Psoas muscle (tissue), 8 donors: ENCODE measurements around the gene CAPN7. TPM values are rescaled to one million over a fixed set of nuclear protein-coding genes. Genes with fewer than 3 reads are reported as not detected.

ENCODE experiments used
- ATAC-seq, 4 donors: fragments of 200-7000 bp; cut with Tn5 transposase; one replicate each; pipeline ENCODE4 v1.9.1; 2020; ENCODE audit warnings: moderate library complexity in 3 of 4, mild to moderate bottlenecking in 2 of 4
- DNase-seq, 2 donors: peaks; one replicate each; pipeline ENCODE4 v3.0.0-alpha.2; 2020
- H3K27ac ChIP-seq: fragments of 200-600 bp; one replicate; pipeline ENCODE4 v1.8.0; 2022
- H3K27me3 ChIP-seq, 3 donors: fragments of 200-600 bp in 1 of 3; one replicate each; pipeline versions ENCODE4 v1.6.1 to v1.8.0; 2013 to 2022; ENCODE audit warnings: low read length in 2 of 3, mild to moderate bottlenecking in 2 of 3, moderate library complexity in 1 of 3; ENCODE audit not compliant: insufficient read depth in 3 of 3
- H3K36me3 ChIP-seq, 2 donors: fragments of 200-600 bp in 1 of 2; one replicate each; pipeline versions ENCODE4 v1.6.1 to v1.8.0; 2013 to 2022; ENCODE audit warnings: low read depth in 1 of 2, mild to moderate bottlenecking in 1 of 2, moderate library complexity in 1 of 2; ENCODE audit not compliant: insufficient read depth in 1 of 2
- H3K4me1 ChIP-seq: fragments of 200-600 bp; one replicate; pipeline ENCODE4 v1.8.0; 2022
- H3K4me3 ChIP-seq: fragments of 200-600 bp; one replicate; pipeline ENCODE4 v1.8.0; 2022; ENCODE audit warnings: mild to moderate bottlenecking
- H3K9me3 ChIP-seq: fragments of 200-600 bp; one replicate; pipeline ENCODE4 v1.8.0; 2022
- CTCF ChIP-seq: fragments of 200-600 bp; IDR thresholded peaks from one replicate; pipeline ENCODE4 v1.8.0; 2022; ENCODE audit warnings: antibody characterized with exemption
- WGBS, 3 donors: extraction: QIAGEN DNeasy Blood & Tissue Kit; methylation state at CpG; one replicate each; pipeline versions ENCODE4 v1.1.6 to v1.1.7; 2013; 5-methylcytosine and 5-hydroxymethylcytosine counted together
- intact Hi-C, 2 donors: fragments of 100-400 bp; cut with DNase I; formaldehyde crosslinking; loops; one replicate each; pipeline versions ENCODE4 v1.11.0 to v1.14.2; 2022
- polyA plus RNA-seq, 3 donors: library from polyadenylated mRNA; stranded (reverse); fragments of 200-250 nt; gene quantifications; one replicate each; pipeline ENCODE4 v1.2.3, GENCODE V29; 2013
- total RNA-seq, 4 donors: library from RNA; stranded (reverse); fragmentation: NEBNext Ultra II Directional in 2 of 4; extraction: Animal tissue kit (Norgen Biotek cat#: 25700) in 2 of 4; gene quantifications; one replicate each; pipeline versions ENCODE4 v1.2.1 to v1.2.4, GENCODE V29; 2021 to 2023
- donor health status: healthy with polysubstance abuse.
- donor health status: DM: no; HTN: no; CAD: no; lungs with moderate emphysema.
- donor health status: Bipolar disorder and iron deficiency.
- donor health status: healthy.
- donor health status: DM: yes; HTN: yes; CAD: no.
- donor health status: DM: no; HTN: no; CAD: no.
- donor health status: DM: no; HTN: no; CAD: no.
- donor health status: DM: yes; HTN: yes; CAD: no.

Gene CAPN7
- total and polyA plus RNA-seq, 7 donors = 15.2 to 42.7 (median 26.8) TPM

GRCh38 chr3:15172806-15173205 lies 33.2 kb upstream of the CAPN7 start:
- Histone ChIP-seq H3K4me3 (no peak overlapping the region), H3K9me3 (no peaks in the 10 kb centered on the region), H3K4me1 (no peaks in the 10 kb centered on the region), H3K36me3 (no peaks in the 10 kb centered on the region), H3K27ac (no peak overlapping the region), H3K27me3 (peaks cover 0 to 4% (median 2%) of the 10 kb centered on the region in 3 donors)
- DNase-seq (no peak), ATAC-seq (no peak)
- no peak for TF ChIP-seq CTCF
- intact Hi-C loops = no loop called here
- WGBS, 3 donors = 57 to 74% (median 59%) methylated on average over 1 of the region's 1 CpG

GRCh38 chr3:15174953-15175352 lies 31.1 kb upstream of the CAPN7 start:
- no peaks in the 10 kb centered on the region for H3K9me3 ChIP-seq
- intact Hi-C loops = no loop called here
- H3K27ac ChIP-seq = no peak overlapping the region
- H3K27me3 ChIP-seq = peaks cover 0 to 4% (median 2%) of the 10 kb centered on the region in 3 donors
- 69 to 85% (median 72%) methylated on average over 8 of the region's 8 CpGs for WGBS, 3 donors
- no peaks in the 10 kb centered on the region for H3K4me1 ChIP-seq
- no peak for ATAC-seq
- no peak overlapping the region for H3K4me3 ChIP-seq
- H3K36me3 ChIP-seq = no peaks in the 10 kb centered on the region
- no peak for DNase-seq
- no peak for TF ChIP-seq CTCF

GRCh38 chr3:15175605-15176004 lies 30.4 kb upstream of the CAPN7 start:
- Histone ChIP-seq H3K27me3 (peaks cover 0 to 4% (median 2%) of the 10 kb centered on the region in 3 donors), H3K27ac (no peak overlapping the region), H3K4me3 (no peak overlapping the region), H3K36me3 (no peaks in the 10 kb centered on the region), H3K9me3 (no peaks in the 10 kb centered on the region), H3K4me1 (no peaks in the 10 kb centered on the region)
- ATAC-seq (no peak), DNase-seq (no peak)
- TF ChIP-seq CTCF = no peak
- intact Hi-C loops = no loop called here
- 78 to 88% (median 79%) methylated on average over 1 of the region's 1 CpG for WGBS, 3 donors

- Histone ChIP-seq H3K4me1 (peaks cover 5% of the 10 kb centered on the region), H3K4me3 (no peak overlapping the region), H3K27me3 (no peaks in the 10 kb centered on the region), H3K27ac (no peak overlapping the region), H3K9me3 (no peaks in the 10 kb centered on the region), H3K36me3 (no peaks in the 10 kb centered on the region)
- DNase-seq (no peak), ATAC-seq (no peak)
- 50 to 61% (median 51%) methylated on average over 6 of the region's 6 CpGs for WGBS, 3 donors
- no peak for TF ChIP-seq CTCF
- intact Hi-C loops = no loop called here
Observed at GRCh38 chr3:15180042-15180611, 25.9 kb upstream of the CAPN7 start.

- H3K4me1 ChIP-seq = peaks cover 5% of the 10 kb centered on the region
- no peak for ATAC-seq
- intact Hi-C loops = no loop called here
Observed at GRCh38 chr3:15181511-15181910, 24.5 kb upstream of the CAPN7 start.

More at GRCh38 chr3:15181511-15181910, 24.5 kb upstream of the CAPN7 start:
- no peaks in the 10 kb centered on the region for H3K9me3 ChIP-seq
- H3K36me3 ChIP-seq = no peaks in the 10 kb centered on the region
- no peak for TF ChIP-seq CTCF
- 85 to 90% (median 87%) methylated on average over 1 of the region's 1 CpG for WGBS, 3 donors
- DNase-seq = no peak
- H3K27ac ChIP-seq = peak overlapping the region; percentile 17
- H3K27me3 ChIP-seq = no peaks in the 10 kb centered on the region
- no peak overlapping the region for H3K4me3 ChIP-seq
